GM12878 (cell line): ENCODE results near the gene ANO2. TPM values are rescaled to one million over a fixed set of nuclear protein-coding genes. Genes with fewer than 3 reads are reported as not detected.

Source experiments
- ATAC-seq: fragments of 200-7000 bp; cut with Tn5 transposase; 3 replicates; pipeline ENCODE4 v1.9.1; 2020; ENCODE audit warnings: mild to moderate bottlenecking, moderate library complexity
- BruUV-seq: library from RNA; stranded (reverse); fragments of 400-500 nt; replicated peaks from 2 replicates; lab custom pipeline; 2021; lab: Mats Ljungman, UMichigan
- CTCF ChIA-PET: fragments of 300-600 bp; sonication (Branson Sonifier 250); formaldehyde crosslinking; extraction: SDS; loops from one replicate; lab custom pipeline; 2021; ENCODE audit warnings: inconsistent platforms; lab: Yijun Ruan, JAX
- POLR2A ChIA-PET: fragments of 350-600 bp; formaldehyde crosslinking; extraction: SDS; loops from one replicate; lab custom pipeline; 2021; ENCODE audit warnings: inconsistent platforms; lab: Charles Lee
- RAD21 ChIA-PET: fragments of 300-600 bp; sonication (Branson Sonifier 250); formaldehyde crosslinking; loops from one replicate; lab custom pipeline; 2023; ENCODE audit warnings: antibody characterized with exemption; ENCODE audit not compliant: unreplicated experiment; lab: Charles Lee
- SMC1A ChIA-PET: fragments of 300-600 bp; sonication (Branson Sonifier 250); formaldehyde crosslinking; loops from one replicate; lab custom pipeline; 2023; ENCODE audit not compliant: unreplicated experiment, uncharacterized antibody; lab: Charles Lee
- DNase-seq: peaks from one replicate; pipeline ENCODE4 v3.0.0-alpha.2; 2011; ENCODE audit warnings: low read depth, low spot score
- FAIRE-seq: peaks from 3 replicates; lab custom pipeline; 2011; peaks lifted over from hg19 to GRCh38; lab: Jason Lieb, UNC
- H2AFZ ChIP-seq: 2 replicates; pipeline ENCODE4 v1.6.0; 2011; ENCODE audit warnings: low read depth, low read length, control low read depth; ENCODE audit not compliant: control insufficient read depth
- H3K27ac ChIP-seq: 2 replicates; pipeline ENCODE4 v1.5.1; 2011; ENCODE audit warnings: control low read depth; ENCODE audit not compliant: control insufficient read depth, insufficient read depth
- H3K27me3 ChIP-seq, 2 experiments: replicated peaks in 1 of 2; 2 replicates each; pipeline versions ENCODE4 v1.6.0 to v1.6.1; 2011; ENCODE audit warnings: low read length in 1 of 2; ENCODE audit not compliant: control insufficient read depth in 2 of 2, insufficient read depth in 2 of 2
- H3K36me3 ChIP-seq, 2 experiments: 2 replicates each; pipeline ENCODE4 v1.5.1; 2011; ENCODE audit warnings: low read length in 1 of 2; ENCODE audit not compliant: control insufficient read depth in 2 of 2, insufficient read depth in 2 of 2
- H3K4me1 ChIP-seq: 2 replicates; pipeline ENCODE4 v1.6.1; 2011; ENCODE audit warnings: mild to moderate bottlenecking, low read length, moderate library complexity, mixed read lengths; ENCODE audit not compliant: control insufficient read depth, insufficient read depth
- H3K4me2 ChIP-seq: 2 replicates; pipeline ENCODE4 v1.6.0; 2011; ENCODE audit warnings: control low read depth; ENCODE audit not compliant: control insufficient read depth, insufficient read depth
- H3K4me3 ChIP-seq: fragments of 200-600 bp; sonication (generic); 2 replicates; pipeline ENCODE4 v1.5.1; 2016
- H3K79me2 ChIP-seq: 2 replicates; pipeline ENCODE4 v1.6.0; 2011; ENCODE audit warnings: low read length; ENCODE audit not compliant: control insufficient read depth, insufficient read depth
- H3K9ac ChIP-seq: 2 replicates; pipeline ENCODE4 v1.8.0; 2011; ENCODE audit warnings: low read length, control low read depth, mixed read lengths; ENCODE audit not compliant: control insufficient read depth, insufficient read depth
- H3K9me3 ChIP-seq: replicated peaks from 3 replicates; pipeline ENCODE4 v1.5.1; 2011; ENCODE audit warnings: mild to moderate bottlenecking, low read length; ENCODE audit not compliant: control insufficient read depth, insufficient read depth
- H4K20me1 ChIP-seq: 2 replicates; pipeline ENCODE4 v1.6.0; 2011; ENCODE audit not compliant: control insufficient read depth, insufficient read depth
- CREM ChIP-seq: IDR thresholded peaks from 2 replicates; pipeline ENCODE4 v1.6.1; 2014; ENCODE audit warnings: antibody characterized with exemption, low read depth
- DPF2 ChIP-seq: fragments of 450-650 bp; IDR thresholded peaks from 2 replicates; pipeline ENCODE4 v1.6.1; 2017; ENCODE audit warnings: mild to moderate bottlenecking
- ESRRA ChIP-seq: IDR thresholded peaks from 2 replicates; pipeline ENCODE4 v1.6.1; 2012; ENCODE audit warnings: mild to moderate bottlenecking, low read length, improper control_type of control experiment
- IKZF2 ChIP-seq, 2 experiments: fragments of 450-650 bp; IDR thresholded peaks; 2 replicates each; pipeline ENCODE4 v1.6.1; 2017; ENCODE audit warnings: mild to moderate bottlenecking in 2 of 2, moderate library complexity in 2 of 2
- MXI1 ChIP-seq: fragments of 150-350 bp; IDR thresholded peaks from 2 replicates; pipeline ENCODE4 v1.6.1; 2011; ENCODE audit warnings: low read depth, mild to moderate bottlenecking, inconsistent platforms, low read length, improper control_type of control experiment
- MYC ChIP-seq: IDR thresholded peaks from 2 replicates; pipeline ENCODE4 v1.6.1; 2011; ENCODE audit warnings: mild to moderate bottlenecking, low read length, moderate library complexity, inconsistent platforms; ENCODE audit not compliant: insufficient read depth, insufficient replicate concordance, insufficient read length, severe bottlenecking
- SMC3 ChIP-seq: IDR thresholded peaks from 2 replicates; pipeline ENCODE4 v1.6.1; 2011; ENCODE audit warnings: low read length, improper control_type of control experiment, borderline replicate concordance
- SPI1 ChIP-seq: IDR thresholded peaks from 2 replicates; pipeline ENCODE4 v1.6.1; 2011; ENCODE audit warnings: low read depth, mild to moderate bottlenecking, low read length, moderate library complexity, borderline replicate concordance; ENCODE audit not compliant: insufficient read depth
- SRF ChIP-seq, 2 experiments: IDR thresholded peaks; 2 replicates each; pipeline ENCODE4 v1.6.1; 2011; ENCODE audit warnings: low read depth in 2 of 2, low read length in 2 of 2, mild to moderate bottlenecking in 1 of 2, moderate library complexity in 1 of 2
- YBX1 ChIP-seq: fragments of 450-650 bp; IDR thresholded peaks from 2 replicates; pipeline ENCODE4 v1.6.1; 2016; ENCODE audit warnings: antibody characterized with exemption
- WGBS: methylation state at CpG from one replicate; pipeline ENCODE4 v1.1.6; 2016; ENCODE audit warnings: low lambda C conversion rate; ENCODE audit not compliant: insufficient replicate concordance, insufficient coverage; ENCODE audit errors: missing lambda C conversion rate; 5-methylcytosine and 5-hydroxymethylcytosine counted together
- in situ Hi-C: fragments of 300-500 bp; cut with MboI; formaldehyde crosslinking; loops from 9 replicates; pipeline ENCODE4 v1.14.3; 2018; ENCODE audit warnings: mixed read lengths
- intact Hi-C: fragments of 100-400 bp; cut with micrococcal nuclease; formaldehyde crosslinking; loops from one replicate; pipeline ENCODE4 v1.14.2; 2022; ENCODE audit not compliant: unreplicated experiment
- polyA plus RNA-seq, 11 experiments: library from polyadenylated mRNA; depleted of rRNA in 4 of 11; unstranded in 6 of 11; stranded (reverse) in 5 of 11; fragments of >200 nt; fragmentation: Nextera tagmentation in 4 of 11; fragmentation: Illumina TruSeq in 1 of 11; extraction: Ambion mirVana in 4 of 11; extraction: Trizol in 1 of 11; gene quantifications; 1 replicate in 1 of 11; 2 replicates in 10 of 11; pipeline versions ENCODE4 v1.2.1 to v1.2.3, GENCODE V29; 2011 to 2016; ENCODE audit warnings: inconsistent platforms in 2 of 11, missing spikeins in 2 of 11, low read depth in 1 of 11
- total RNA-seq, 4 experiments: library from RNA; depleted of rRNA in 3 of 4; stranded (reverse); fragments of >200 nt in 3 of 4; fragmentation: Illumina TruSeq in 1 of 4; extraction: Trizol in 1 of 4; gene quantifications; 2 replicates each; pipeline versions ENCODE4 v1.2.1 to v1.2.3, GENCODE V29; 2013 to 2021
- TF ChIP-seq, protein P1 (sequence below): fragments of 450-650 bp; formaldehyde crosslinking; IDR thresholded peaks from 2 replicates; pipeline ENCODE4 v1.4.0; 2022; ENCODE audit warnings: mild to moderate bottlenecking, moderate library complexity

Gene ANO2
- total and polyA plus RNA-seq, 10 of the 15 experiments (the other 5 are each of a cell fraction or from before 2014, with no cell fraction given), result not detected

GRCh38 chr12:5770727-5771126, 174.3 kb downstream of the ANO2 start:
- intact Hi-C loops (no loop called here), in situ Hi-C loops (no loop called here)
- 0% methylated on average over 1 of the region's 1 CpG for WGBS
- no TSS peak for BruUV-seq
- Histone ChIP-seq H3K4me3 (no peak overlapping the region), H3K27ac (no peak overlapping the region), H3K9me3 (no peaks in the 10 kb centered on the region), H3K4me1 (no peaks in the 10 kb centered on the region), H2AFZ (no peak overlapping the region), H3K36me3 (no peaks in the 10 kb centered on the region), H3K4me2 (no peak overlapping the region), H4K20me1 (no peaks in the 10 kb centered on the region), H3K79me2 (no peaks in the 10 kb centered on the region), H3K27me3 (peaks cover 0 to 3% of the 10 kb centered on the region in 2 experiments; a peak in 2 of 4 replicates), H3K9ac (no peak overlapping the region)
- DNase-seq, result no peak
- POLR2A ChIA-PET, result no interaction called here
- RAD21 ChIA-PET, result no interaction called here
- CTCF ChIA-PET, result no interaction called here
- TF ChIP-seq DPF2, result no peak
- no peak for TF ChIP-seq IKZF2 (IDR thresholded peaks at IDR 0.05)
- TF ChIP-seq, protein P1, sequence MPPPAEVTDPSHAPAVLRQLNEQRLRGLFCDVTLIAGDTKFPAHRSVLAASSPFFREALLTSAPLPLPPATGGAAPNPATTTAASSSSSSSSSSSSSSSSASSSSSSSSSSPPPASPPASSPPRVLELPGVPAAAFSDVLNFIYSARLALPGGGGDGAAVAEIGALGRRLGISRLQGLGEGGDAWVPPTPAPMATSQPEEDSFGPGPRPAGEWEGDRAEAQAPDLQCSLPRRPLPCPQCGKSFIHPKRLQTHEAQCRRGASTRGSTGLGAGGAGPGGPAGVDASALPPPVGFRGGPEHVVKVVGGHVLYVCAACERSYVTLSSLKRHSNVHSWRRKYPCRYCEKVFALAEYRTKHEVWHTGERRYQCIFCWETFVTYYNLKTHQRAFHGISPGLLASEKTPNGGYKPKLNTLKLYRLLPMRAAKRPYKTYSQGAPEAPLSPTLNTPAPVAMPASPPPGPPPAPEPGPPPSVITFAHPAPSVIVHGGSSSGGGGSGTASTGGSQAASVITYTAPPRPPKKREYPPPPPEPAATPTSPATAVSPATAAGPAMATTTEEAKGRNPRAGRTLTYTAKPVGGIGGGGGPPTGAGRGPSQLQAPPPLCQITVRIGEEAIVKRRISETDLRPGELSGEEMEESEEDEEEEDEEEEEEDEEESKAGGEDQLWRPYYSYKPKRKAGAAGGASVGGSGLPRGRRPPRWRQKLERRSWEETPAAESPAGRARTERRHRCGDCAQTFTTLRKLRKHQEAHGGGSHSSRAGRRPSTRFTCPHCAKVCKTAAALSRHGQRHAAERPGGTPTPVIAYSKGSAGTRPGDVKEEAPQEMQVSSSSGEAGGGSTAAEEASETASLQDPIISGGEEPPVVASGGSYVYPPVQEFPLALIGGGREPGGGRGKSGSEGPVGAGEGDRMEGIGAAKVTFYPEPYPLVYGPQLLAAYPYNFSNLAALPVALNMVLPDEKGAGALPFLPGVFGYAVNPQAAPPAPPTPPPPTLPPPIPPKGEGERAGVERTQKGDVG (CRISPR knock-in tag), result no peak
- no peak for TF ChIP-seq SMC3
- TF ChIP-seq YBX1, result no peak
- no peak for TF ChIP-seq SPI1
- TF ChIP-seq ESRRA, result no peak
- TF ChIP-seq MXI1, result no peak
- no peak for TF ChIP-seq CREM
- no peak for TF ChIP-seq SRF (IDR thresholded peaks at IDR 0.05; ENCODE audit: low read depth in 2 of 2, low read length in 2 of 2)
- TF ChIP-seq MYC, result no peak
- TF ChIP-seq, all 136 proteins: peak for 0
- ATAC-seq (no peak), FAIRE-seq (no peak)
- SMC1A ChIA-PET, result no interaction called here
